ENCODE results near the gene RIOX2.

DNA sequence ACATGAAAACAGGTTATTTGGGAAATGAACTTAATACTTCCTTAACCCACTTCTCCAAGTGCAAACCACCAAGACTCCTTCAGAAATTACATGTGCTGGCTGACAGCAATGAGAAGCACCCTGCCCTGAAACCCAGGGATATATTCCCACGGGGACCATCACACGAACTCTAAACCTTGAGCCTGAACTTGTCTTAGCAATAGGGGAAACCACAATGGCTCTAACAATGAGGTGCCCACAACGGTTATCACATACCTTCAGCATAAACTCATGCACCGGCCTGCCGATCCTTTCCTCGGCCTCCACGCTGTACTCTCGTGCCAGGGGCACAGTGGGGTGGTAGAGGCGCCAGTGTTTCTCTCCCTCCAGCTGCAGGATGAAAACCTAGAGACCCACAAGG, 13.4 kb downstream of the RIOX2 start:
- TF ChIP-seq, protein P1, sequence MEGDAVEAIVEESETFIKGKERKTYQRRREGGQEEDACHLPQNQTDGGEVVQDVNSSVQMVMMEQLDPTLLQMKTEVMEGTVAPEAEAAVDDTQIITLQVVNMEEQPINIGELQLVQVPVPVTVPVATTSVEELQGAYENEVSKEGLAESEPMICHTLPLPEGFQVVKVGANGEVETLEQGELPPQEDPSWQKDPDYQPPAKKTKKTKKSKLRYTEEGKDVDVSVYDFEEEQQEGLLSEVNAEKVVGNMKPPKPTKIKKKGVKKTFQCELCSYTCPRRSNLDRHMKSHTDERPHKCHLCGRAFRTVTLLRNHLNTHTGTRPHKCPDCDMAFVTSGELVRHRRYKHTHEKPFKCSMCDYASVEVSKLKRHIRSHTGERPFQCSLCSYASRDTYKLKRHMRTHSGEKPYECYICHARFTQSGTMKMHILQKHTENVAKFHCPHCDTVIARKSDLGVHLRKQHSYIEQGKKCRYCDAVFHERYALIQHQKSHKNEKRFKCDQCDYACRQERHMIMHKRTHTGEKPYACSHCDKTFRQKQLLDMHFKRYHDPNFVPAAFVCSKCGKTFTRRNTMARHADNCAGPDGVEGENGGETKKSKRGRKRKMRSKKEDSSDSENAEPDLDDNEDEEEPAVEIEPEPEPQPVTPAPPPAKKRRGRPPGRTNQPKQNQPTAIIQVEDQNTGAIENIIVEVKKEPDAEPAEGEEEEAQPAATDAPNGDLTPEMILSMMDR (conservative IDR thresholded peaks at IDR 0.05; ENCODE audit: low read length) = no peak
- no peak for TF ChIP-seq EZH2phosphoT487 (IDR thresholded peaks at IDR 0.05; ENCODE audit: borderline replicate concordance, low read depth, low read length)

All from OCI-LY7 (cell line).